Measurements from ENCODE around the gene GPR162. TPM values are rescaled to one million over a fixed set of nuclear protein-coding genes. Genes with fewer than 3 reads are reported as not detected.

GPR162 gene
- total and polyA plus RNA-seq, 11 donors: 1.8 to 7.7 (median 3.0) TPM

DNA sequence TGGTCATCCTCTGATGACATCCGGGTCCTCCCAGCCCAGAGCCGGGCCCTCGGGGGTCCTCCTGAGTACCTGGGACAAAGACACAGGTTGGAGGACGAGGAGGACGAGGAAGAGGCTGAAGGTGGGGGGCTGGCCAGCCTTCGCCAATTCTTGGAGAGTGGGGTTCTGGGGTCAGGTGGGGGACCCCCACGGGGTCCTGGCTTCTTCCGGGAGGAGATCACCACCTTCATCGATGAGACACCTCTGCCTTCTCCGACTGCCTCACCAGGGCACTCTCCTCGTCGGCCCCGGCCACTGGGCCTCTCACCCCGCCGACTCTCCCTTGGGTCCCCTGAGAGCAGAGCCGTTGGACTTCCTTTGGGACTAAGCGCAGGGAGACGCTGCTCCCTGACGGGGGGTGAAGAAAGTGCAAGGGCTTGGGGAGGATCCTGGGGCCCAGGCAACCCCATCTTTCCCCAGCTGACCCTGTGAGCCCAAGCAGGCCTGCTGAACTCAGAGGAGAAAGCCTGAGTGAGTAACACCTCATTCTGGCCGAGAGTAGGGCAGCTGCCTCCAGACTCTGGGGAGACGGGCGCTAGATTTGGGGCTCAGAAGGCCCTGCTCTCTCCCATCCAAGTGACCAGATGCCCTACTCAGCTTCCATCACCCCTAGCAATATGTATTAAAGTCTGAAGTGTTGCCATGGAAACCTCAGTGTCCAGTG lies 5.3 kb downstream of the GPR162 start:
- ATAC-seq (no peak), DNase-seq (peak in 1 of 5 donors; percentile 33)
- Histone ChIP-seq H3K4me1 (peaks cover 0 to 45% (median 22%) of the 10 kb centered on the region in 12 donors), H3K9me3 (no peaks in the 10 kb centered on the region), H3K36me3 (peaks cover 0 to 13% (median 0%) of the 10 kb centered on the region in 9 donors), H3K27me3 (peaks cover 0 to 20% (median 0%) of the 10 kb centered on the region in 9 donors), H3K4me3 (peak overlapping the region in 1 of 12 donors; percentile 19), H3K27ac (peak overlapping the region in 8 of 12 donors; percentile 11 to 71 (median 43))
- no peak for TF ChIP-seq POLR2A (IDR thresholded peaks at IDR 0.05)
- TF ChIP-seq, protein P1, sequence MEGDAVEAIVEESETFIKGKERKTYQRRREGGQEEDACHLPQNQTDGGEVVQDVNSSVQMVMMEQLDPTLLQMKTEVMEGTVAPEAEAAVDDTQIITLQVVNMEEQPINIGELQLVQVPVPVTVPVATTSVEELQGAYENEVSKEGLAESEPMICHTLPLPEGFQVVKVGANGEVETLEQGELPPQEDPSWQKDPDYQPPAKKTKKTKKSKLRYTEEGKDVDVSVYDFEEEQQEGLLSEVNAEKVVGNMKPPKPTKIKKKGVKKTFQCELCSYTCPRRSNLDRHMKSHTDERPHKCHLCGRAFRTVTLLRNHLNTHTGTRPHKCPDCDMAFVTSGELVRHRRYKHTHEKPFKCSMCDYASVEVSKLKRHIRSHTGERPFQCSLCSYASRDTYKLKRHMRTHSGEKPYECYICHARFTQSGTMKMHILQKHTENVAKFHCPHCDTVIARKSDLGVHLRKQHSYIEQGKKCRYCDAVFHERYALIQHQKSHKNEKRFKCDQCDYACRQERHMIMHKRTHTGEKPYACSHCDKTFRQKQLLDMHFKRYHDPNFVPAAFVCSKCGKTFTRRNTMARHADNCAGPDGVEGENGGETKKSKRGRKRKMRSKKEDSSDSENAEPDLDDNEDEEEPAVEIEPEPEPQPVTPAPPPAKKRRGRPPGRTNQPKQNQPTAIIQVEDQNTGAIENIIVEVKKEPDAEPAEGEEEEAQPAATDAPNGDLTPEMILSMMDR (IDR thresholded peaks at IDR 0.05): no peak
- 73 to 80% (median 77%) methylated on average over 21 to 22 of the region's 22 CpGs for WGBS, 4 donors
- intact Hi-C loops (cut with DNase I): loop anchor here (5.0 to 10.0 kb wide), 5 partner anchors 52 to 212 kb away; partner anchors contain the start of genes MLF2 (in 6 of the 10) and LAG3 (in 1 of the 10)

DNA sequence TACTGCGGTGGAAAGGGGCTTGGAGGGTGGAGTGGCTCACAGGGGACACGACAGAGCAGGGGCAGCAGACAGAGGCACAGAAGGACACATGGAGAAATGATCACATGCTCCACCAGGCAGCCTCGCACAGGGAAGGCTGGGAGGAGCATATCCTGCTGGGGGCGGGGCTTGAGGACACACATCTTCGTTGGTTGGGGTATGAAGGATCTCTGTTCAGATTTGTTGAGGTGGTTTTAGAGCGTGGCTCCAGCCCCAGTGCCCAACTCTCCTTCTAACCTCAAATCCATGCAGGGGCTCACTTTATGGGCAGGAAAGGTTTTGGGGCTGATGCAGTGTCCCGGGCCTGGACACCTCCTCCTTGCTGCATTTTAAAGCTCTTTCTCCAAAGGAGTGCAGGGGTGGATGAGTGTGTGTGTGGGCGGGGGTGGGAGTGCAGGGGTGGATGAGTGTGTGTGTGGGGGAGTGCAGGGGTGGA lies 5.9 kb downstream of the GPR162 start:
- Histone ChIP-seq H3K36me3 (peaks cover 0 to 19% (median 0%) of the 10 kb centered on the region in 9 donors), H3K27ac (peak overlapping the region in 8 of 12 donors; percentile 11 to 71 (median 43)), H3K4me1 (peaks cover 0 to 39% (median 17%) of the 10 kb centered on the region in 12 donors), H3K9me3 (no peaks in the 10 kb centered on the region), H3K4me3 (peak overlapping the region in 3 of 12 donors; percentile 19 to 78 (median 34)), H3K27me3 (peaks cover 0 to 14% (median 0%) of the 10 kb centered on the region in 9 donors)
- WGBS, 4 donors: 8 to 21% (median 15%) methylated on average over 6 to 8 of the region's 8 CpGs
- peak; percentile 85 to 92 (median 87) for DNase-seq
- ATAC-seq: peak; percentile 43 to 64 (median 54)
- intact Hi-C loops (cut with DNase I): loop anchor here (5.0 to 10.0 kb wide), 5 partner anchors 53 to 213 kb away; partner anchors contain the start of genes MLF2 (in 6 of the 10) and LAG3 (in 1 of the 10)
- TF ChIP-seq, protein P1 (IDR thresholded peaks at IDR 0.05): no peak
- TF ChIP-seq POLR2A (IDR thresholded peaks at IDR 0.05): no peak

DNA sequence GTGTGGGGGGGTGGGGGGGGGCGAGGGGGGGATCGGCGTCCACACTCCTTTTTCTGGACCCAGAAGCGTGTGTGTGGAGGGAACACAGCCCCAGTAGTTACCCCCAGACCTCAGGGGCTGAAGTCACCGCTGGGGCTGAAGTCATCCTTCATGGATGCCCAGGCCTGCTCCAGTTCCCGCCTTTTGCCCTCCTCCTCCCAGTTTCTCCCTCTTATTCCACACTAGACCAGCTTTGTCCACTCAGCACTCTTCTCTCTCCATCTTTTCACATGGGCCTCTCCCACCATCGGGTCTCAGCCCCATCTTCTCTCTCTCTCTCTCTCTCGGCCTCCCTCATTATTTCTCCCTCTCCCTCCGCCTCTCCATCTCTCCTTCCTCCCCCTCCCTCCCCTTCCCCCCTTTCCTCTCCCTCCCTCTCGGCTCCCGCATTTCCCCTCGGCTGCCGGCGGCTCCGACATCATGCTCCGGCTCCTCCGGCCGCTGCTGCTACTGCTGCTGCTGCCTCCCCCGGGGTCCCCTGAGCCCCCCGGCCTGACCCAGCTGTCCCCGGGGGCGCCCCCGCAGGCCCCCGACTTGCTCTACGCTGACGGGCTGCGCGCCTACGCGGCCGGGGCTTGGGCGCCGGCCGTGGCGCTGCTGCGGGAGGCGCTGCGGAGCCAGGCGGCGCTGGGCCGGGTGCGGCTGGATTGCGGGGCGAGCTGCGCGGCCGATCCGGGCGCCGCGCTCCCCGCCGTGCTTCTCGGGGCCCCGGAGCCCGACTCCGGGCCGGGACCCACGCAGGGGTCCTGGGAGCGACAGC lies 6.6 kb downstream of the GPR162 start, which contains the start of gene P3H3:
P3H3 (plus strand) TSS at position 426 of the 799 bp plus-strand sequence; CDS start at position 460, 34 bp downstream.
- peaks cover 0 to 23% (median 0%) of the 10 kb centered on the region in 9 donors for H3K36me3 ChIP-seq
- peak in 1 of 5 donors; percentile 51 for DNase-seq
- H3K4me1 ChIP-seq: peaks cover 0 to 37% (median 17%) of the 10 kb centered on the region in 12 donors
- peak within 1 kb of the TSS; percentile 62 to 92 (median 78) for H3K4me3 ChIP-seq
- peaks cover 0 to 14% (median 0%) of the 10 kb centered on the region in 9 donors for H3K27me3 ChIP-seq
- intact Hi-C loops (cut with DNase I): loop anchor here (5.0 to 10.0 kb wide), 5 partner anchors 53 to 213 kb away; partner anchors contain the start of genes MLF2 (in 6 of the 10) and LAG3 (in 1 of the 10)
- 1 to 3% (median 2%) methylated on average over 18 to 60 of the region's 60 CpGs for WGBS, 4 donors
- H3K27ac ChIP-seq: peak within 1 kb of the TSS; percentile 65 to 92 (median 85)
- H3K9me3 ChIP-seq: no peaks in the 10 kb centered on the region
- ATAC-seq: peak in 2 of 4 donors; percentile 0 to 9
- no peak for TF ChIP-seq POLR2A (IDR thresholded peaks at IDR 0.05)
- TF ChIP-seq, protein P1 (IDR thresholded peaks at IDR 0.05): peak in 3 of 12 donors; percentile 4 to 13 (median 11)

Measured in heart left ventricle (tissue), 16 donors.